ENCODE results near the gene PLCL2.

Gene PLCL2

DNA sequence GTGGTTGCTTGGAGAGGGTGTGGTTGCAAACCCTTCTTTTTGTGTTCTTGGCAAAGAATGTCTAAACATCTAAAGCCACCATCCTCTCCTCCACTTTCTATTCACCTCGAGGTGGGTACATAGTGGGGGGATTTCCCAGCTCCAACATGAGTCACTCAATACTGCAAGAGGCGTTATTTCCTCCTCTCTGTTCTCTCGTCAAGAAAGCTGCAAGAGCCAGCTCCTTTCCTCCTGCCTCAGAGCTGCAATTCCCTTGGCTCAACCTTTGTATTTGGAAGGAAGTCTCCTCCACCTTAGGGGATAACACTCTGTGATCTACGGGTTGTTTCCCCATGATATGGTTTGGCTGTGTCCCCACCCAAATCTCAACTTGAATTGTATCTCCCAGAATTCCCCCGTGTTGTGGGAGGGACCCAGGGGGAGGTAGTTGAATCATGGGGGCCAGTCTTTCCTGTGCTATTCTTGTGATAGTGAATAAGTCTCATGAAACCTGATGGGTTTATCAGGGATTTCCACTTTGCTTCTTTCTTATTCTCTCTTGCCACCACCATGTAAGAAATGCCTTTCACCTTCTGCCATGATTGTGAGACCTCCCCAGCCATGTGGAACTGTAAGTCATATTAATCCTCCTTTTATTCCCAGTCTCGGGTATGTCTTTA, 138.4 kb downstream of the PLCL2 start:
- Histone ChIP-seq H3K4me3 (no peak overlapping the region), H3K27me3 (no peaks in the 10 kb centered on the region), H3K9me3 (no peaks in the 10 kb centered on the region), H3K27ac (no peak overlapping the region), H3K4me1 (no peaks in the 10 kb centered on the region), H3K36me3 (no peaks in the 10 kb centered on the region)
- DNase-seq: no peak
- intact Hi-C loops (cut with DNase I; ENCODE audit: low total_unique reads): loop anchor here (10.0 kb wide), 1 partner anchor 202 kb away; no protein-coding TSS in a partner anchor
- TF ChIP-seq, protein P1, sequence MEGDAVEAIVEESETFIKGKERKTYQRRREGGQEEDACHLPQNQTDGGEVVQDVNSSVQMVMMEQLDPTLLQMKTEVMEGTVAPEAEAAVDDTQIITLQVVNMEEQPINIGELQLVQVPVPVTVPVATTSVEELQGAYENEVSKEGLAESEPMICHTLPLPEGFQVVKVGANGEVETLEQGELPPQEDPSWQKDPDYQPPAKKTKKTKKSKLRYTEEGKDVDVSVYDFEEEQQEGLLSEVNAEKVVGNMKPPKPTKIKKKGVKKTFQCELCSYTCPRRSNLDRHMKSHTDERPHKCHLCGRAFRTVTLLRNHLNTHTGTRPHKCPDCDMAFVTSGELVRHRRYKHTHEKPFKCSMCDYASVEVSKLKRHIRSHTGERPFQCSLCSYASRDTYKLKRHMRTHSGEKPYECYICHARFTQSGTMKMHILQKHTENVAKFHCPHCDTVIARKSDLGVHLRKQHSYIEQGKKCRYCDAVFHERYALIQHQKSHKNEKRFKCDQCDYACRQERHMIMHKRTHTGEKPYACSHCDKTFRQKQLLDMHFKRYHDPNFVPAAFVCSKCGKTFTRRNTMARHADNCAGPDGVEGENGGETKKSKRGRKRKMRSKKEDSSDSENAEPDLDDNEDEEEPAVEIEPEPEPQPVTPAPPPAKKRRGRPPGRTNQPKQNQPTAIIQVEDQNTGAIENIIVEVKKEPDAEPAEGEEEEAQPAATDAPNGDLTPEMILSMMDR (IDR thresholded peaks at IDR 0.05): no peak

DNA sequence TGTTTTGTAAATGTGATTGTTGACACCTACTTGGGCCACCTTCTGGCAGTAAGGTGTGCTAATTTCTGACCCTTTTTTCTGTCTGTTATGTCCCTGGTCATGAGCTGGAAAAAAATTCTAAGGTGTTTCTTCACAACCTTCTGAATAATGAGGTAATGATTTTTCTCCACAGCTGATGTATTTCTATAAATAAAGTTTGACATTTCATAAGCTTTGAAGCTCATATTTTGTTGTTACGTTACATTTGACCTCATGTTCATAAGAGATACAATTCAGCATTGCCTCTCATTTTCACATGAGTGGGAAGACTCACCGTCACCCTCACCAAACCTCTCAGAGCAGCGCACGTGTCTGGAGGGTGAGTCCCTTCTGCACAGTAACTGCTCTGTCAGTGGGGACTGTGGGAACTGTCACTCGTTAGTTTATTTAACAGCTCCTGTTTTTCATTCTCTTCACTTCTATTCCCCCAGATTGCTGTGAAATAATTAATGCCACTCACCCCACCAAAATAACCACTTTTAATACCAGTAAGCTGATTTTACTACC, 140.9 kb downstream of the PLCL2 start:
- intact Hi-C loops (cut with DNase I; ENCODE audit: low total_unique reads): loop anchor here (10.0 kb wide), 1 partner anchor 199 kb away; no protein-coding TSS in a partner anchor

DNA sequence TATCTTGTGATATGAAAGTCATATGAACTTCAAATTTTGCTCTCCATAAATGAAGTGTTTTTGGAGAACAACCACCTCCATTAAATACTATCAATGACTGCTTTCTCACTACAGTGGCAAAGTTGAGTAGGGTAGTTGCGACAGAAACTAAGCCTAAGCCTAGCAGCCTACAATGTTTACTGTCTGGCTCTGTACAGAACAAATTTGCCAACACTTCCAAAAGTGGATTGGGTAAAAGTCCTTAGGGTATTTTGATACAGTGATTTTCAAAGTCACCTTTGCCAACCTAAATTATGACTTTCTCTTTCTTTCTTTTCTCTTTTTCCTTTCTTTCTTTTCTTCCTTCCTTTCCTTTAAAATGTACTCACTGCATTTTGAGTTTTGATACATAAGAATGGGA, 142.6 kb downstream of the PLCL2 start:
- Histone ChIP-seq H3K4me1 (no peaks in the 10 kb centered on the region), H3K9me3 (no peaks in the 10 kb centered on the region), H3K36me3 (no peaks in the 10 kb centered on the region), H3K4me3 (no peak overlapping the region), H3K27me3 (no peaks in the 10 kb centered on the region), H3K27ac (no peak overlapping the region)
- TF ChIP-seq, protein P1 (IDR thresholded peaks at IDR 0.05): no peak
- intact Hi-C loops (cut with DNase I; ENCODE audit: low total_unique reads): loop anchor here (10.0 kb wide), 1 partner anchor 197 kb away; no protein-coding TSS in a partner anchor
- DNase-seq: no peak

More for the DNA sequence above, 140.9 kb downstream of the PLCL2 start:
- no peak overlapping the region for H3K27ac ChIP-seq
- H3K36me3 ChIP-seq: no peaks in the 10 kb centered on the region
- H3K4me3 ChIP-seq: no peak overlapping the region
- H3K9me3 ChIP-seq: no peaks in the 10 kb centered on the region
- no peak for DNase-seq
- H3K27me3 ChIP-seq: no peaks in the 10 kb centered on the region
- TF ChIP-seq, protein P1 (IDR thresholded peaks at IDR 0.05): no peak
- H3K4me1 ChIP-seq: no peaks in the 10 kb centered on the region

DNA sequence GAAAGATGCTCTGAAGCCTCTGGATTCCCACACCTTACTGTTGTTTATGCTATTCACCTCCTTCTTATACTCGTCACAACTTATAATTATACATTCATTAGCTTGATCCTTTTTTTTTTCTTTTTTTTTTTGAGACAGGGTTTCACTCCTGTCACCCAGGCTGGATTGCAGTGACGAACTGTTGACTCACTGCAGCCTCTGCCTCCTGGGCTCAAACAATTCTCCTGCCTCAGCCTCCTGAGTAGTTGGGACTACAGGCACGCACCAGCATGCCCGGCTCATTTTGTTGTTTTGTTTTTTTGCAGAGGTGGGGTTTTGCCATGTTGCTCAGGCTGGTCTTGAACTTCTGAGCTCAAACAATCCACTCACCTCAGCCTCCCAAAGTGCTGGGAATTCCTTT, 143.6 kb downstream of the PLCL2 start:
- no peaks in the 10 kb centered on the region for H3K4me1 ChIP-seq
- TF ChIP-seq, protein P1 (IDR thresholded peaks at IDR 0.05): no peak
- no peaks in the 10 kb centered on the region for H3K9me3 ChIP-seq
- no peak overlapping the region for H3K4me3 ChIP-seq
- H3K27me3 ChIP-seq: no peaks in the 10 kb centered on the region
- no peak for DNase-seq
- no peak overlapping the region for H3K27ac ChIP-seq
- no peaks in the 10 kb centered on the region for H3K36me3 ChIP-seq
- intact Hi-C loops (cut with DNase I; ENCODE audit: low total_unique reads): loop anchor here (10.0 kb wide), 1 partner anchor 196 kb away; no protein-coding TSS in a partner anchor

DNA sequence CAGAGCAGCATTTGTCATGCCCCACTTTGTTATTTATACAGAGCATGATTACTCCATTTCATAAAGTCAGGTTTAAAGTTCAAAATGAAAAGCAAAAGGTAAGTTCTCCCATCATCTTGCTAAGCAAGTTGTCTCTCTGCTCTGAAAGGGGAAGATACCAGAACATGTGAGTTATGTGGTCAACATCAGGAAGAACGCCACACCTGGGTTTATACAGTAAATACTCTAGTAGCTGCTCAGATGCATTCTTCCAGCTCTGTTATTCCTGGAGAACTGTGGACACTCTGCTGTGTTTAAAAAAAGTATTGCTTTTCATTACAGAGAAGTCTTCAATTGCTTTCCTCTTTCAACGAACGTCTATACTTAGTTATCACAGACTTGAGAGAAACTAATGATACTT, 145.7 kb downstream of the PLCL2 start:
- DNase-seq: no peak
- H3K9me3 ChIP-seq: no peaks in the 10 kb centered on the region
- TF ChIP-seq, protein P1 (IDR thresholded peaks at IDR 0.05): no peak
- intact Hi-C loops (cut with DNase I; ENCODE audit: low total_unique reads): loop anchor here (5.0 kb wide), 1 partner anchor 428 kb away; no protein-coding TSS in a partner anchor
- H3K36me3 ChIP-seq: no peaks in the 10 kb centered on the region
- no peak overlapping the region for H3K4me3 ChIP-seq
- H3K27ac ChIP-seq: no peak overlapping the region
- no peaks in the 10 kb centered on the region for H3K27me3 ChIP-seq
- H3K4me1 ChIP-seq: no peaks in the 10 kb centered on the region

All from tibial artery (tissue), 4 donors.